GM21381 (cell line): ENCODE measurements around the gene HCFC1.

Experiments used
- ATAC-seq: cut with Tn5 transposase; IDR thresholded peaks from one replicate; pipeline ENCODE4 v1.9.1; 2021; ENCODE audit warnings: mild to moderate bottlenecking, moderate library complexity; ENCODE audit not compliant: unreplicated experiment

HCFC1 gene

GRCh38 chrX:153907456-153907855, 64.2 kb downstream of the HCFC1 start:
- ATAC-seq = no peak

- no peak for ATAC-seq
Observed at GRCh38 chrX:153906126-153906917, 65.3 kb downstream of the HCFC1 start.

- ATAC-seq = no peak
Observed at GRCh38 chrX:153905481-153906095, 66.0 kb downstream of the HCFC1 start.

- ATAC-seq = no peak
Observed at GRCh38 chrX:153903991-153904957, 67.3 kb downstream of the HCFC1 start, which contains the start of gene AVPR2. Gene AVPR2, plus strand, starts transcription at chrX:153904673. Its CDS starts 473 bp downstream, at chrX:153905146.

DNA sequence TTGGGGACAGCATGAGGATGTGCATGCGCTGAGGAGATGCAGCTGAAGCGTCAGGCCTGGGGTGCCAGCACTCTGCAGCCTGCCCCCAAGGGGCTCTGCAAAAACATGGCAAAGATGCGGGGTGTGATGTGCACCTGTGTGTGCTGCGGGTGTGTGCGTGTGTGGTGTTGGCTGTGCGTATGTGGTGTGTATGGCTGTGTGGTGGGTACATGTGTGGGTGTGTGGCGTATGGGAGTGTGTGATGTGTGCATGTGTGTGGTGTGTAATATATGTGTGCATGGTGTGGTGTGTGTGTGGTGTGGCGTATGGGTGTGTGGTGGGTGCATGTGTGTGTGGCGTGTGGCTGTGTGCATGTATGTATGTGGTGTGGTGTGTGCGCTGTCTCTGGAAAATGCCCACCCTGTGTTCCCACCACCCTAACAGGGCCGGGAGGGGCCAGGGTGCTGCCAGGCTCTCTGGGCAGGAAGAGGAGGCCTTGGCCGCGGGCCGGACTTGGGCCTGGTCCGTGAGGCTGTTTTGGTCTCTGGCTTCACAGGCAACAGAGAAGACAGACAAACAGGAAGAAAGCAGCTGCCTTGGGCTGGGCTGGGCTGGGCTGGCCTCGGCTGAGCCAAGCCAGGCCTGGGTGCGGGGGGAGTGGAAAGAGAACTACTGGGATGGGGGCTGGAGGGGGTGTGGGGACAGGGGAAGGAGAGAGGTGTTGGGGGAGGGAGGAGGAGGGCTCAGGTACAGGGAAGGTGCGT, 68.2 kb downstream of the HCFC1 start:
- ATAC-seq = no peak

DNA sequence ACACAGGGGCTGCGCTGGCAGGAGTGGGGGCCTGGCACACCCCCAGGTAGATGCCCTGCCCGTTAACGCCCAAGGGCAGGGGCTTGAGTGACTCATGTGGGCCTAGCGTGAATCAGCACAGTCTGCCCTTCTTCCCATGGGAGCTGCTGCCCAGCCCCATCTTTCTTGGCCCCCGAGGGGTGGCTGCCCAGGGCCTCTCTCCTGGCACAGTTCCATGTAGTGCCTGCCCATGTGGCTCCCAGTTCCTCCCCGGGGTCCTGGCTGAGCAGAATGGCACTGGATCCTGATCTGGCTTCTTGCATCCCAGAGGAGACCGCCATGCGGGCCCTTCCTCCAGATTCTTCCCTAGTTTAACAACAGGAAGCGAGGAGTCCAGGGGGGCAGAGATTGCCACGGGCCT, 69.2 kb downstream of the HCFC1 start:
- ATAC-seq = no peak

DNA sequence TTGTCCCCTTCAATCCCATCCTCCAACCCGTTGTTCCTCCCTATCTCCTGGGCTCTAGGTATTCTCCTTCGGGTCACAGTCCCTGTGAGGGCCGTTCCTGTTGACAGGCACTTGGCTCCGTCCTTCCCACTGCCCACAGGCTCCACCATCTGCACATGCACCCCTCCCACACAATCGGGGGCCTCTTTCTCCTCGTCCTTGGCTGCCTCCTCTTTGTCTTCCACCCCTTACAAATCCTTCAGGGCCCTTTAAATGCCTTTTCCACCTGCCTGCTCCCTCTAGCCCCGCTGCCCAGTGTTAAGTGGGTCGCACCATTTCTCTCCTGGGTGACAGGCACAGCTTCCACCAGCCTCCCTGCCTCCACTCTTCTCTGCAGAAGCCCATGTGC, 69.9 kb downstream of the HCFC1 start:
- no peak for ATAC-seq

DNA sequence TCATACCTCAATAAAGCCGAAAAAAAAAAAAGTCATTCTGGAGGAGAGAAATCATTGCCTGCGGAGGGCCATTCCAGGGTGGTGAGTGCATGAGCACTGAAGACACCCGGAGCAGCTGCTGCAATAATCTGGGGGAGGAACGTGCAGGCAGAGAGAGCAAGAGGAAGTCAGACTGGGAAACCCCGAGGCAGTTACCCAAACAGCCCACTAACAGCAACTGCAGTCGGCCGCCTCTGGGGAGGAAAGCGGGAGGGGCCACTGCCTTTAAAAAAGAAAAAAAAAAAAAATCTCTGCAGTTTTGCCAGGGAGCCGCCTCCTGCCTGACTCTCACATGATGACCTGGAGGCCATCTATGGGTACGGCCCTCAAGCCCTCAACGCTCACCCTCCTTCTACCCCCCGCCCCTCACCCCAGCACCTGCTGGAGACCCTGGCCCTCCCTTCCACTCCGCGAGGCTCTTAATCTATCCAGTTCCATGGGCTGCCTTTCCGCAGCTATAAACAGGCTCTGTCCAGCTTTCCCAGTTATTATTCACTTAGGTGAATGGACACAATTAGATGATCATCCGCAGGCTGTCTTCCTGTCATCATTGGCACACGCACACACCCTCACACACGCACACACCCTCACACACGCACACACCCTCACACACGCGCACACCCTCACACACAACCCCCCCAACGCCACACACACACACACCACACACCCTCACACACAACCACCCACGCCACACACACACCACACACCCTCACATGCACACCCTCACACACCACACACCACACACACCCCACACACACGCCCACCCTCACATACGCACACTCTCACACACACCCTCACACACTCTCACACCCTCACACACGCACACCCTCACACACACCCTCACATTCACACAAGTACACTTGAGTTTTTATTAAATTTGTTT, 70.5 kb downstream of the HCFC1 start:
- peak; percentile 61 for ATAC-seq

DNA sequence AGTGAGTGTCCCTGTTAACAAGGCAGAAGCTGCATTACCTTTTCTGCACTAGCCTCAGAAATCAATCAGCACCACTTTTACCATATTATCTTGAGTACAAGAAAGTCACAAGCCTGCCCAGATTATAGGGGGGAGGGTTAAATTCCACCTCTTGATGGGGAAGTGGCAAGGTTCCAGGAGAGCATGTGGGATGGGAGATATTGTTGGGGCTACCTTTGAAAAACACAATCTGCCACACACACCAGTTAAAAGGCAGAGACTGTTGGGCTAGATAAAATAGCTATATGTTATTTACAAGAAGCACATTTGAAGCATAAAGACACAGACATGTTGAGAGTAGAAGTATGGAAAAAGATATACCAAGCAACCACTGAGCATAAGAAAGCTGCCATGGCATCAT, 73.7 kb downstream of the HCFC1 start:
- ATAC-seq = no peak
